Thymus (tissue), 11 donors: ENCODE measurements around the gene YBX1. TPM values are rescaled to one million over a fixed set of nuclear protein-coding genes. Genes with fewer than 3 reads are reported as not detected.

Experiments
- DNase-seq, 9 donors: peaks; one replicate each; pipeline ENCODE4 v3.0.0-alpha.2; 2013; ENCODE audit warnings: low spot score in 9 of 9, low read depth in 6 of 9, missing footprints in 1 of 9
- H3K27ac ChIP-seq, 2 donors: one replicate each; pipeline ENCODE4 v1.5.1; 2013; ENCODE audit warnings: control low read depth in 1 of 2, low read depth in 1 of 2, low read length in 1 of 2, mild to moderate bottlenecking in 1 of 2, moderate library complexity in 1 of 2
- H3K27me3 ChIP-seq, 2 donors: one replicate each; pipeline ENCODE4 v1.5.1; 2013; ENCODE audit warnings: low read length in 1 of 2; ENCODE audit not compliant: control insufficient read depth in 2 of 2, insufficient read depth in 1 of 2
- H3K36me3 ChIP-seq, 2 donors: one replicate each; pipeline ENCODE4 v1.5.1; 2013; ENCODE audit warnings: low read length in 1 of 2, mild to moderate bottlenecking in 1 of 2, moderate library complexity in 1 of 2; ENCODE audit not compliant: control insufficient read depth in 2 of 2, insufficient read depth in 2 of 2
- H3K4me1 ChIP-seq, 2 donors: one replicate each; pipeline ENCODE4 v1.5.1; 2013; ENCODE audit warnings: low read length in 2 of 2; ENCODE audit not compliant: control insufficient read depth in 2 of 2, insufficient read depth in 2 of 2
- H3K4me3 ChIP-seq, 2 donors: one replicate each; pipeline ENCODE4 v1.5.1; 2013; ENCODE audit warnings: low read length in 2 of 2, control low read depth in 1 of 2, mild to moderate bottlenecking in 1 of 2
- H3K9me3 ChIP-seq, 2 donors: one replicate each; pipeline ENCODE4 v1.5.1; 2013; ENCODE audit warnings: low read length in 1 of 2, mild to moderate bottlenecking in 1 of 2; ENCODE audit not compliant: control insufficient read depth in 2 of 2, insufficient read depth in 1 of 2
- WGBS: extraction: QIAGEN DNeasy Blood & Tissue Kit; methylation state at CpG from one replicate; pipeline ENCODE4 v1.1.7; 2013; 5-methylcytosine and 5-hydroxymethylcytosine counted together
- polyA plus RNA-seq: library from polyadenylated mRNA; stranded (reverse); fragments of 200-250 nt; gene quantifications from one replicate; pipeline ENCODE4 v1.2.3, GENCODE V29; 2013
- total RNA-seq: library from RNA; stranded (reverse); fragments of 120-200 nt; gene quantifications from one replicate; pipeline ENCODE4 v1.2.4, GENCODE V29; 2013
- donor health status: healthy.

YBX1 gene
- total and polyA plus RNA-seq, 2 donors, result 497 to 564 TPM

DNA sequence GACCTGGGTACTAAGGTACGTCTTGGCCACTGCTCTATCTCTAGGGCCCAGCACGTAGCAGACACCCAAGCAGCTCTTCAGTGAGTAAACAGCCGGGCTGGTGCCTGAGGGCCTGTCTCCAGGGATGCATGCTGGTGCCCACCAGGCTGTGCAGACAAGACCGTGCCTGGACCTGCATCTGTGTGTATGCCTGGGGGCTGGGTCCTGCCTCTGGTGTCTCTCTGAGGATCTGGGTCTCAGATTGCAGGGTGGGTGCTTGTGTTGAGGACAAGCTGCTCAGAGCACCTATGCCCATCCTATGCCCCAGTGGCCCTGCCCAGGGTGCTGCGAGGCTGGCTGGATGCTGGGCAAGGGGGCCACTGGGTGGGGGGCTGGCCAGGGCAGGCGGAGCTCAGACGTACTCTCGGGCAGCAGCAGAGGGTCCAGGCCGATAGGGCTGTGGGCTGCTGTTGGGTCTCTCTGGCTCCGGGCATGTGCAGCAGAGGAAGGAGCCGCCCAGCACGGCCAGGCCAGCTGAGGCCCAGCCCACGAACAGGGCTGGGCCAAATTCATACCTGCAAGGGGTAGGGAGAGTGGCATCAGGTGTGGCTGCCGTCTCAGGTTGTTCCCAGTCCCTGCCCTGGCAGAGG, 53.4 kb downstream of the YBX1 start:
- Histone ChIP-seq H3K27me3 (no peaks in the 10 kb centered on the region), H3K4me1 (peaks cover 0 to 4% of the 10 kb centered on the region in 2 donors), H3K27ac (no peak overlapping the region), H3K9me3 (no peaks in the 10 kb centered on the region), H3K4me3 (no peak overlapping the region), H3K36me3 (no peaks in the 10 kb centered on the region)
- 95% methylated on average over 14 of the region's 14 CpGs for WGBS
- no peak for DNase-seq

- DNase-seq, result no peak
- no peaks in the 10 kb centered on the region for H3K36me3 ChIP-seq
- H3K4me1 ChIP-seq, result peaks cover 0 to 5% of the 10 kb centered on the region in 2 donors
- no peak overlapping the region for H3K4me3 ChIP-seq
- no peaks in the 10 kb centered on the region for H3K9me3 ChIP-seq
- H3K27ac ChIP-seq, result no peak overlapping the region
- H3K27me3 ChIP-seq, result no peaks in the 10 kb centered on the region
- 80% methylated on average over 4 of the region's 4 CpGs for WGBS
These were observed 53.9 kb downstream of the YBX1 start for GRCh38 chr1:42736152-42736551.

DNA sequence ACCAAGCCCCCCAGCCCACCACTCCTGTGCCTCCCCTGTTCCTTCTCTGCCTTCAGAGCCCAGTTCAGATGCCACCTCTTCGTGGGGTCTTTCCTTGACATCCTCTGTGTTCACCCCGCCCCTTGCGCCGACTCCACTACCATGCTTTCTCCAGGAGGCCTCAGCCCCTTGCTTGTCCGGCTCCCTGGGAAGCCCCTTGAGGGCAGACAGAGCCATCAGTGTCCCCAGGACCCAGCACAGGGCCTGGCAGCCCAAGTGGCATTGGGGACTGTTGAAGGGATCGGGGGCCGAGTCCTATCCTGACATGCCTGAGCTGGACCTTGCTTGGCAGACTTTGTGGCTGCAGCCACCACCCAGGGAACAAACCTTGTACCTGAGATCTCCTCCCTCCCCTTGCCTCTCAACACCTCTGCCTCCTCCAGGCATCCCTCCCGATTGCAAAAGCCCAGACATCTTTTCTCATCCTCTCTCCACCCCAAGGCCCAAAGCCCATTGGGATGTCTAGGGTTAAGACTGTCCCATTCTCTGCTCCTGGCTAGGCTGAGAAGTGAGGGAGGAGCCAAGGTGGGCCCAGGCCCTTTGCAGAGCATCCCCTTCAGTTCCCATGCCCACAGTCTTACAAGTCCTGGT, 54.5 kb downstream of the YBX1 start:
- Histone ChIP-seq H3K4me1 (peaks cover 0 to 5% of the 10 kb centered on the region in 2 donors), H3K27ac (no peak overlapping the region), H3K36me3 (no peaks in the 10 kb centered on the region), H3K4me3 (no peak overlapping the region), H3K9me3 (no peaks in the 10 kb centered on the region), H3K27me3 (no peaks in the 10 kb centered on the region)
- WGBS, result 82% methylated on average over 8 of the region's 8 CpGs
- no peak for DNase-seq

DNA sequence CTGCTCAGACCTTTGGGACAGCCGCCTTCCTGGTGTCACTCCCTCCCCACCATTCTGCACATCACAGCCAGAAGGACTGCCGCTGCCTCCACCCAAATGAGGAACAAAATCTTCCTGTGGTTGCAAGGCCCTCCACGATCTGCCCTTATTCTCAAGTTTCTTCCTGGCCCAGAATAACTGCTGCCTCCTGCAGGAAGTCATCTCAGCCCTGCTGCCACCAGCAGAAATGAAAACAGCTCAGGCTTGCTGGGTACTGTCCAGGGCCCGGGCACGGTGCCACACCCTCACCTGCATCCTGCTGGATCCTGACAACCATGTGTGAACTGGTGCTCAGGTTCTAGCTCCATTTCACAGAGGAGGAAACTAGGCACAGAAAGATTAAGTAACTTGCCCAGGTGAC, 55.0 kb downstream of the YBX1 start:
- no peak overlapping the region for H3K4me3 ChIP-seq
- peak in 2 of 9 donors; percentile 15 to 30 for DNase-seq
- no peak overlapping the region for H3K27ac ChIP-seq
- peaks cover 0 to 7% of the 10 kb centered on the region in 2 donors for H3K4me1 ChIP-seq
- no peaks in the 10 kb centered on the region for H3K36me3 ChIP-seq
- no peaks in the 10 kb centered on the region for H3K9me3 ChIP-seq
- no peaks in the 10 kb centered on the region for H3K27me3 ChIP-seq
- WGBS, result 2% methylated on average over 5 of the region's 5 CpGs

DNA sequence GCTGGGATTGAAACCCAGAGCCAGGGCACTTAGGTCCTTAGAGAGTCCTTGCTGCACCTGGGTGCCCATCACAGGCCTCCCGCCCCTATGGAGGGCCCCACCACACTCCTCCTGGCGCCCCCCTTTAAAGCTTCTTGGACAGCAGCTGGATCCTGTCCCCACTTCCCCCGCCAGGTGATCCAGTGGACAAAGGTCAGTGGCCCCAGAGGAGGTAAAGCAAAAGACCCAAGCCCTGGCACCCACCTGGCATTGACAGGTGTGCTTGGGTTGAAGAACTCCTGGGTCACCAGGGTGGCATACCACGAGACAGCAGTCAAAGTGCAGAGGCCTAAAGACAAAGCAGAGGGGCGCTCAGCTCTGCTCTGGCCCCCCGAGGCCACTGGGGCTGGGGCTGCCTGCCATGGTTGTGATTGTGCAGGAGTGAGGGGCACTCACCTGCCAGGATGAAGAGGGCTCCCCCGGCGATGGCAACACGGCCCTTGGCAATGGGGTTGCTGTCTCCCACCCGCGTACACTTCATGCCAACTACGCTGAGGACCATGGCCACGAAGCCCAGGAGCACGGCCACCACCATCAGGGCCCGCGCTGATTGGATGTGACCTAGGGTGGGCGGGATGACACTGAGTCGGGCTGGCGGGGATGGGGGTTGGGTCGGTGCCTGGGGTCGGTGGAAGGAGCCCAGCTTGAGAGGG, 55.9 kb downstream of the YBX1 start:
- Histone ChIP-seq H3K4me1 (peaks cover 0 to 14% of the 10 kb centered on the region in 2 donors), H3K9me3 (no peaks in the 10 kb centered on the region), H3K36me3 (no peaks in the 10 kb centered on the region), H3K27ac (no peak overlapping the region), H3K27me3 (no peaks in the 10 kb centered on the region), H3K4me3 (no peak overlapping the region)
- DNase-seq, result no peak
- WGBS, result 97% methylated on average over 21 of the region's 21 CpGs

- WGBS, result 96% methylated on average over 8 of the region's 8 CpGs
- Histone ChIP-seq H3K4me1 (peaks cover 0 to 15% of the 10 kb centered on the region in 2 donors), H3K27me3 (no peaks in the 10 kb centered on the region), H3K4me3 (no peak overlapping the region), H3K27ac (no peak overlapping the region), H3K9me3 (no peaks in the 10 kb centered on the region), H3K36me3 (no peaks in the 10 kb centered on the region)
- DNase-seq, result no peak
These were observed 56.5 kb downstream of the YBX1 start for GRCh38 chr1:42738678-42739226.

- Histone ChIP-seq H3K27me3 (no peaks in the 10 kb centered on the region), H3K4me3 (no peak within 1 kb of the TSS), H3K9me3 (no peaks in the 10 kb centered on the region), H3K27ac (no peak within 1 kb of the TSS), H3K36me3 (no peaks in the 10 kb centered on the region), H3K4me1 (peaks cover 0 to 15% of the 10 kb centered on the region in 2 donors)
- 96% methylated on average over 27 of the region's 27 CpGs for WGBS
- DNase-seq, result no peak
These were observed 57.8 kb downstream of the YBX1 start, which contains the start of gene CLDN19 for GRCh38 chr1:42739753-42740700. CLDN19 (minus strand) TSS chr1:42740236; CDS start chr1:42740063, 173 bp downstream.

DNA sequence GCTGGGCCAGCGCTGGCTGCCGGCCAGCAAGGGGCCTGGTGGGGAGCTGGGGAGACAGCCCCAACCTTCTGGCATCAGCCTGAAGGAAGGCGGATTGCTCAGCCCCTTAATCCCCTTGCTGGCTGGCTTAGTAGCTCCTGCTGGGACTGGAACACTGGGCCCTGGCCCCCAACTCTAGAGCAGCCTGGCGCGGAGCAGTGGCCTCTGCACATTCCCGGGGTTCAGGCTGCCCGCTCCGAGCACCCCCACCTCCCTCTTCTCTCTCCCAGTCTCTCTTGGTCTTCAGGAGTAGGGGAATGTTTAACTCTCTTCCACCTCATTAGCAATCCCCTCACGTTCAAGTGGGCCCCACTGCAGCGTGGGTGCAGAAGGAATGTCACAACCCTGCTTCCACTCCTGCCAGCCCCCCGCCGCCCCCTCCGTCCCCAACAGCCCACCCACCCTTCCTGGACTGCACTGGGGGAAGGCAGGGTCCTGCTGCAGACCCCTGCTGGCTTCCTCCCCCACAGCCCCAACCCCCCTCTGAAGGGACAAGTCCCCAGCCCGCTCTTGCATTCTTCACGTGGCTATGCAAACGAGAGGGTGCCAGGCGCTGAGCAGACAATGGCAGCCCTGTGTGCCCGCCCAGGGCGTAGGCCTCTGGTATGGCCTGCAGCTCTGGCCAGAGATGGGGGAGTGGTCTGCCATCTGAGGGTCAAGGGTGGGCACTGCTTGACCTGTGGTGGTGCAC, 58.8 kb downstream of the YBX1 start:
- H3K36me3 ChIP-seq, result peaks cover 4 to 7% of the 10 kb centered on the region in 2 donors
- peaks cover 0 to 15% of the 10 kb centered on the region in 2 donors for H3K4me1 ChIP-seq
- WGBS, result 98% methylated on average over 19 of the region's 19 CpGs
- no peaks in the 10 kb centered on the region for H3K9me3 ChIP-seq
- H3K27me3 ChIP-seq, result no peaks in the 10 kb centered on the region
- DNase-seq, result no peak
- no peak overlapping the region for H3K27ac ChIP-seq
- no peak overlapping the region for H3K4me3 ChIP-seq
